Adrenal gland (tissue), 5 donors: ENCODE data around the gene KRTAP6-2.

Experiments
- CTCF ChIP-seq, 6 experiments: fragments of 450-650 bp in 4 of 6; fragments of 200-600 bp in 2 of 6; sonication (generic) in 1 of 6; IDR thresholded peaks; 1 replicate in 5 of 6; 2 replicates in 1 of 6; pipeline versions ENCODE4 v1.5.1 to v1.8.0; 2016 to 2021; ENCODE audit warnings: antibody characterized with exemption in 6 of 6, mild to moderate bottlenecking in 2 of 6, moderate library complexity in 1 of 6
- POLR2A ChIP-seq, 2 donors: fragments of 450-650 bp; IDR thresholded peaks; one replicate each; pipeline ENCODE4 v1.6.1; 2017; ENCODE audit warnings: antibody characterized with exemption in 2 of 2, mild to moderate bottlenecking in 2 of 2, moderate library complexity in 1 of 2
- donor health status: DM: no; HTN: no; CAD: no.

GRCh38 chr21:30563630-30564029 lies 35.1 kb downstream of the KRTAP6-2 start:
- no peak for TF ChIP-seq CTCF (IDR thresholded peaks at IDR 0.05)
- no peak for TF ChIP-seq POLR2A (IDR thresholded peaks at IDR 0.05)
